ENCODE data around the gene TPP2.
A peak's percentile ranks its signal among the peaks of the same experiment; 100 is the strongest.

Gene TPP2

DNA sequence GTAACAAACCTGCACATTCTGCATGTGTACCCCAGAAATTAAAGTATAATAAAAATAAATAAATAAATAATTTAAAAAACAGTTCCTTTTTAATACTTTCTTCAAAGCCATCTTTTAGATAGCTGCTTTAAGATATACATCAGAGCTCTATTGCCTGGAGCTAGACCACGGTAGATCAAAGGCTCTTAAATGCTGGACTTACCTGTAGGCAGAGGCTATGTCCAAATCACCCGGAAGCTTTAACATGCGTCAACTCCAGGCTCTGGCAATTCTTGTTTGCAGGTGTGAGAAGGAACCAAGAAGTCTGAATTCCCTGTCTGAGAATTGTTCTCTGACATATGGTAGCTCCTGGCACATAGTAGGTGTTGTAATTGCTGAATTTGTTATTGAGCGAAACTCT, 99.7 kb downstream of the TPP2 start:
- DNase-seq, result no peak

DNA sequence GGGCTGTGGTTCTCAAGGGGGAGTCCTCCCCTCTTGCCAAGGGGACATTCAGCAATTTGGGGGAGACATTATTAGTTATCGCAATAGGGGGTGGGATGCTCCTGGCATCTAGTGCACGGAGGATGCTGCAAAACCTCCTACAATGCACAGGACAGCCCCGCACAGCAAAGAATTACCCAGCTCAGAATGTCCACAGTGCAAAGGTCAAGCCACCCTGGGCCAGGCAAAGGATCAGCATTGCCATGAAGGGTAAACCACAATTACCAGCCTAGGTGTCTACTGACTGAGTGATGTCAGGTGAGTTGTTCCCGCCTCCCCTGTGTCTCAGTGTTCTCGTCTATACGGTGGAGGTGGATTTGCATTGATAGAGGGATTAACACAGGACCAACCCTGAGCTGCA, 100.5 kb downstream of the TPP2 start:
- no peak for DNase-seq

DNA sequence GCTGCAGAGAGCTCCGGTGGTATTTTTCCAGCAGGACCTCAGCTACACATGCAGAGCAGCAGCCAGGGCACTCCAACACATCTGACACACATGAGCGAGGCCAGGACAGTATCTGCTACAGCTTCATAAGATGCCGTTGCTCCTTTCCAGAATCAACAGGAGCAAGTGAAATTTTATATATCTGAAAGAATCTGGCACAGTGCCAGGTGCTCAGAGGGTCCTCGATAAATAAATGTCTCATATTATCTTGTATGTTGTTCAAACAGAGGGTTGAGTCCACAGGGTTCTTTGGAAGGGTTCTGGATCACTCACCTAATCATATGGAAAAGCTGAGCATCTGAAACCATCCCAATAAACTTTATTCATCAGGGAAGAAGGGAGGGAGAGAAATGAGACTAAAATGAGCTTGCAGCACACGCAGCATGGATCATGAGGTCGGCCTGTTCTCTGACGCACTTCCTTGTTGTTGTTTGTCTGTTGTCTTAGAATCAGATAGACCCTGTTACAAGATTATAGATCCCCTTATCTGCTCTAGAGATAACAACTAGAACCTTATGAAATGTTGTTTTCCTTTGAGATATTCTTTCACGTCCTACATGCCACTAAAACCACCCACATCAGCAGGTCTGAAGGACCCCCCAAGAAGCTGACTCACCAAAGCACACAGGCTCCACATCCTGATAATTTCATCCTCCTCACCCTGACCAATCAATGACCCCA, 101.3 kb downstream of the TPP2 start:
- DNase-seq, result no peak

DNA sequence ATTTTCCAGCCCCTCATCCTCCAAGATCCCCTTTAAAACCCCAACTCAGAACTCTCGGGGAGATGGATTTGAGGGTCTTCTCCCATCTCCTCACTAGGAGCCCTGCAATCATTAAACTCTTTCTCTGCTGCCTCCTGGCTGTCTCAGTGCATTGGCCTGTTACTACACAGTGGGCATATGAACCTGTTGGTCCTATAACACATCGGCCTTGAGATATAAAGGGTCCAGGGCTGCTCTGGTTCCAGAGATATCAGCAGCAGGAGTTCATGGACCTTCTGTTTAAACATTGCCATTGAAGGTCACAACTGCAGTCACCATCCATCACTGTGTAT, 101.8 kb downstream of the TPP2 start:
- no peak for DNase-seq

DNA sequence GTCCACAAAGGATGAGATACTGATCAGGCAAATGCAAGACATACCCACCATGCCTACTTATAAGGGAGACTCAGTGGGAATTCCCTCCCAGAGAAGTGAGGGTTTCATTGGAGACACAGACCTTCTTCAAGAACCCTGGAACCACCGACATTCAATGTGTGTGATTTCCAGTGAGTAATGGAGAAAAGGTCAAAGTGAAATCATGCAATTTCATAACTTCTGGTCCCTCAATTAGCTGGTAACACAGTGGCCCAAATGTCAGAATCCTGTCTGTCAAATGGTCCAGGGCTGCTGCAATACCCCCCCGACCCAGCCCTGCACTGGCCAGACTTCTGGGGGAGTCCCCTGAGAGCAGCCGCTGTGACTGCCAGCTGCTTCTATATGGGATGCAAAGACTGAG, 102.7 kb downstream of the TPP2 start:
- no peak for DNase-seq

DNA sequence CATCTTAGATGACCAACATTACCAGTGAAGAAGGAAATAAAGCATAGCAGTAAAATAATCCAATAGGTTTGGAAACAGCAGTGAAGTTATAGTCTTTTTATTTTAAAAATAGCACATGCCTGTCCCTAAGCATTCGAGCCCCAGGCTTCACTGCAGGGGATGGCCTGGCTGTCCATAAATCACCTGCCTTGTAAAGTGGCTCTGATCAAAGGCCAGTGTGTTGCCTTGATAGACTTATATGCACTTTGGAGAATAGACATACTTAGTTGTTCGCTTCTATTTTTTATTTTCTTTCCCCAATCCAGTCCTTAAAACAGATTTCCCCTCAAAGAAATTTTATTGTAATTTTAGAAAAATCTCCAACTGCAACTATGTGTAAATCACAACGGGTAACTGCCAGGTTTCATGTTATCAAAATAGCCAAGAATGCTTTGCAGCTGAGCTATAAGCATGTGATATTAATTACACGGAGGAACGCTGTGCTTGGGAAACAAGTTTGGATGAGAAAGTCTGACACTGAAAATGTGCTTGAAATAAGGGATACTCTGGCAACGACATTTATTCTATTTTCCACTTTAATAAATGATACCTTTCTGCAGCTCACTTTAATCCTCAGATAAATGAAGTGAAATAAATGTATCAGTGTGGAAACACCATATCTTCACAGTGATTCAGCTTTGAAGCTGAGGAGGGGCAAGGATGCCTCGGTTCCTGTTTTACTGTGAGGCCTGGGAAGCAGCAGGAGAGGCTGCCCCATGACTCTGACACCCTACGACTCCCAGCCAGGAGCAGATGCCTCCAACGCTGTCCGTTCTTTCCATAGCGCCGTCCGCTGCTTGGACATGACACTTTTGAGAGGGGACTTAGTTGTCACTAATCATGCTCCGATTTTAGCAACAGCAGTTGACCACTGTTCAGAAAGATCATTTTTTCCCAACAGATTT, 103.6 kb downstream of the TPP2 start:
- DNase-seq, result no peak

DNA sequence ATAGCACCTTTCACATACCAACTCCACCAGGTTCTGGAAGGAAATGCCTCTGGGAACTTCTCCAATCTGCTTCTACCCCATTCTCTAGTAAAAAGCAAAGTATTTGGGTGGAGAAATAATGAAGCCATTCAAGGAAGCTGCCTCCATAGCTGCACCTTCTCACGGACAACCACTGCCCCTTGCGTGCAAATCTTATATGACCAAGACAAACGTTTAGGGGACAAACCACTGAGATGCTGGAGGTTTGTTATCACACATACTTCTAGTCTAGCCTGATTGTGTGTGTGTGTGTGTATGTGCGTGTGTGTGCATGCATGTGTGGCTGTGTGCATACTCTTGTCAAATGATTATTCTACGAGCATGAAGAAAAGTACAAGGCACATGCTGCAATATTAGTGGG, 104.5 kb downstream of the TPP2 start:
- DNase-seq, result no peak

DNA sequence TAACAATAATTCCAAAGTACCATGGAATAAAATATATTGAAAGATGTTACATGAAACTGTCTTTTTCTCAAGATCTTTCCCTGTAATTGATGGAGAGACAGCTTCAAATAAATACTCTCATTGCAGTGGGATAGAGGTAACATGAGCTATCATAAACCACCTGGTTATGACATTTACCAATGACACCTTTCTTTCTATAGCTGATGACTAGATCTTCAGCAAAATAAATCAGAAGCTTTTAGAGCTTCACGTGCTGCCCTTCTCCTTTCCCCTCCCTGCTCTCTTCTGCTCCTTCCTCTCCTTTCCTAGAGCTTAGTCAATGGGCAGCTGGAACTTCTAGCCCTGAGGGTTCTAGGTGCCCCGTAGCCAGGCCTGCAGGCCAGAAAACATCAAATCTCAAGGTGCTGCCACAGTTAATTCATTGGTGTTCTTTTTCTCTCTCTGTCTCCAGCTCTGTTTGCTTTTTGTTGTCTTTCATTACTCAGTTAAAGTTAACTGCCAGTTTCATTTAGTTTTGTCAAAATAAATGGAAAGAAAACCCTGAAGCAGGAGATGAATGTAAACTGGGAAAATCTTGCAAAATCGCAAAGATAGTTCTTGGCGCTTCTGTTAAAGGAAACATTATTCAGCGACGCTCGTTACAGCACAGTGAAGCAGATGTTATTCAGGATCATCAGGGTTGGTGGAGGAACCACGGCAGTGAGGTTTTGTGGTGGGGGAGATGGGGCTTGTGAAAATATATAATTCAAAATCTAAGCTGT, 106.4 kb downstream of the TPP2 start:
- DNase-seq, result no peak

DNA sequence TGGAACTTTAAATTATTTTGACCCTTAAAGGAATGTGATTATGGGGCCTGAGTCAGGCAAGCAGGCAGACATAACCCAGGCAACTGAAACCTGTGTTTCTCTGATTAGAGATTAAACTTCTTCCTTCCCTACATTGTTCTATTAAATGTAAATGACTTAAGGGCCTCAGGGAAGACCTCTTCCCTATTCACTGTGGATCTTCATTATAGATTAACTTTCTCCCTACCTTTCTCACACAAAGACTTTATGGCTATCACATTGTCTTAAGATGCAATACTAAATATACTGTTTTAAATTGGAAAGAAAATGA, 106.9 kb downstream of the TPP2 start:
- DNase-seq, result no peak

DNA sequence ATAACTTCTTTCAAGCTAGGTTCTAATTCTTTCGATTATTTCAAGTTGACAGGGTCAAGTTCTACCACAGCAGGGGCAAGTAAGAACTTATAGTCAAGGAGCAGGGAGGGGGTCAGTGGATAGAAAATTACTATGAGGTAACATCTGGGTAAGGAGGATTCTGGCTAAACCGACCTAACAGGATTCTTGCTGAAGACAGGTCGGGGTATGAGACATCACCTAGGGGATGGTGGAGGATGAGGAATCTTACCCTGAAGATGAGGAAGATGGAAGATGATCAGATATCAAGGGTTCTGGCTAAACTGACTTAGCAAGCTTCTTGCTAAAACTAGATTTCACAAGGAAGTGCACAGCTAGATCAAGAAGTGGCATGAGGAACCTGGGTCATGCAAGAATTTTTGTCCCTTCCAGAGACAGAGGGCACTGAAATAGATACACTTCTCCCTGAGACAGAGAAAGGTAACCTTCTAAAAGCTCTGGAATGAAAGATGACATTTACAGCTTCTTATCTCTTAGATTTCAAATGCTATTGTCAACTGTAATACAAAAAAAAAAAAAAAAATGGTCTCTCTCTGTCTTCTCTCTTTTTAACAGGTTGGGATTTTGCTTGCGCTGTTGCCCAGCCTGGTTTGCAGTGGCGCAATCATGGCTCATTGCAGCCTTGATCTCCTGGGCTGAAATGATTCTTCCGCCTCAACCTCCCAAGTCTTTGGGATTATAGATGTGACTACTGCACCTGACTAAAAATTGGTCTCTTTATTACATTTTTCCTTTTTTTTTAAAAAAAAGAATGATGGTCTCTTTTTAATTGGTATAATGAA, 107.7 kb downstream of the TPP2 start:
- no peak for DNase-seq

DNA sequence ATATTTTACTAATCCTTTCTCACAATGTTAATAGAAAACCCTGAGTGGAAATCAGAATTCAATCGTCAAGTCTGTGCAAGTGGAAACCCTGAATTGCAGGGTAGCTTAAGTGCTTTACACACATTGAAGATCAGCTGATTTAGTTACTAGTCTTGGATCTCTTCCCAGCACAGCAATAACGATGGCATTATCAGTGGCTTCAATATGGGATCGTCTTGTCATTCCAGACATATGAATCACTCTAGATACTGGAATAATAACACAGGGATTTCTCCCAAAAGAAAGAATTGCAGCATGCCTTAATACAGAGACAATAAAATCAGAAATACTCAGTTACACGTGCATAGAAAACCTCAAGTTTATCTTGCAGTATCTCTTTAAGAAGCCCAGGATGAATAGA, 110.7 kb downstream of the TPP2 start:
- no peak for DNase-seq

DNA sequence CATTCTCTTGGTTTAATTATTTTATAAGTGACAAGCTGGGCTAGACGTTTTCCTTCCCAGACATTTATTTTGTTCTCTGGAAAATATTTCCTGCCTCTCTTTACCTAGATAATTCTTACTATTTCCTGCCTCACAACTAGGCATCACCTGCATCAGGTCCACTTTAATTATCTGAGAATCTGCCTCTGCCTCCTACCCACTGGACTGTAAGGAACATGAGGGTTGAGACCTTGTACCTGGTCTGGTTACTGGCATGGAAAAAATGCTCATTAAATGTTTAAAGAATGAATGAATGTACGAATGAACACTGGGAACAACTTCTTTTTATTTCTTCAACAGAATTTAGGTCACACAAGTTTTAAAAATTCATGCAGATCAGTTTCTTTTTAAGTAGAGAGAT, 111.4 kb downstream of the TPP2 start:
- DNase-seq, result no peak

DNA sequence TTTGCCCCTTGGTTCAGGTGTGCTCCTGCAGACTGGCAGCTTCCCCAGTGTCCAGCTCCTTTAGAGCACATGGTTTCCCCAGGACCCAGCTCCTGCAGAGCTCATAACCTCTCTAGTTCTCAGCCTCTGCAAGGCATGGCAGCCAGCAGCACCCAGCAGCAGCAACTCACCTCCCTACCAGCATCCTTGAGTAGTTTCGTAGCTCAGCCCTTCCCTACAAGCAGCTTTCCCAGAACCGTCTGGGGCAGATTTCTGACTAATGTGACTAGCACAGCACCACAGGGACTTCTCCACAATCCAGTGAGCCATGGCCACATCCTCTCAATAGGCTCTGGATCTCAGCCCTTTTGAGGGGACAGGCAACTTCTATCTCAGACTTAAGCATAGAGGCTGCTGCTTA, 112.2 kb downstream of the TPP2 start:
- no peak for DNase-seq

DNA sequence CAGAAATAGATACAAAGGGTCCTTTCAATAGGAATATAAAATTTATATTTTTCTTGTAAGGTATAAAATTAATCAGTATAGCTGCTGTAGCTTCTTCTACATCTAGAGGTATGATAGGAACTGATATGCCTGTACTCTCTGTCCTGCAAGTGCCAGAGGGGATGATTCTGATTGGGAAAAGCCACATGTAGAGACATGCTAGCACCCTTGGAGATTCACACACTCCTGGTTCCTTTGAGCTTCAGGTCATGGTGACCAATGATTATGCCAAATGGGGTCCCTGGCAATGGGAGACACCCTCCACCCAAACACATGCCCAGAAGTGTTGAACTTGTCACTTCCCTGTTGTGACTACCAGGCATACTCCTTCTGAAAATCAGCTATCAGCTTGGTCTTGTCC, 112.8 kb downstream of the TPP2 start:
- DNase-seq, result no peak

DNA sequence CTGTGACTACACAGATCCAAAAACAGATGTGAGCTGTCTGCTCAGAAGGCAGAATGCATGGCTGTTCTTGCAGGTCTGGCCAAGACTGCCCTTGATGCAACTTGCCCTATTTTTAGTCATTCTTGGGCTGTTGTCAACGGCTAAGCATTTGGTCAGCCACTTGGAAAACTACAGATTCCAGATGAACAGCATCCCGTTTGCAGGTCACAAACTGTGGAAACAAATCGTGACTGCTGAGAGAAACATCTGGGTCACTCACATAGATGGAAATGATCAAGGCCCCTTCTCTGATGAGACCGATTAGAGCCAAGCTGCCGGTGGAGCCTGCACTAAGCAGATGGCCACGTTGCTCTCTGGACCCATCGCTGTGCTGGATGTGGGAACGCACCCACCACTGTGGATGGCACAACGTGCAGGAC, 113.5 kb downstream of the TPP2 start:
- no peak for DNase-seq

DNA sequence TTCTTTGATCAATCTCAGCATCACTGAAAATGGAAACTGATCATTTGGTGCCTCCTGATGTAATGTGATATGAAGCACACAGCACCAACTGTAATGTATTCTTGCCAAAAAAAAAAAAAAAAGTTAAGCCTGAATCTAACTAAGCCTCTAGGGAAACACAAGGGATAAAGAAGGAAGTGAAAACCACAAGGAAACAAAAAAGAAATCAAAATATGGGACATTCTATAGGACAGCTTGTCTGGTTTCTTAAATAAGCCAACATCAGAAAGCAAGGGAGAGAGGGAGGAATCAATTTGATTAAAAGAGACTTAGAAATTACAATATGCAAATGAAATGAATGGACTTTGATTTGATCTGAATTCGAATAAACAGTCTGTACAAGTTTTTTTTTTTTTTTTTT, 118.7 kb downstream of the TPP2 start:
- DNase-seq, result no peak

DNA sequence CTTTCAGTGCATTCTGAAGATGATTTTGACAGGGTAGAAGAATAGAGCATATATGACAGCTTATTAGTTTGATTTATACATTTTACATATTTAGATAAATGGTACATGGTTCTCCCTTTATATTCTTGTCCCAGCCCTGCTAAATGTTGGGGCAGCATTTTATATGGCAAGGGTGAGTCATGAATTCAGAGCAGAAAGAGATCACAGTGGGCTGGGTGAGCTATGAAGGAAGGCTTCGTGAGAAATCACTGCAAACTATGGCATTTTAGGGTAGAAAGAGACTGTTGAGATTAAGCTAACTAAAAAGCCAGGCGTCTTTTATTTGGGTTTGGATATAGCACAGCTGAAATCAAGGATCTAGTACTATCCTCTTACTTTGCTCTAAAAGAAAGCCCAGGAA, 122.0 kb downstream of the TPP2 start:
- no peak for DNase-seq

DNA sequence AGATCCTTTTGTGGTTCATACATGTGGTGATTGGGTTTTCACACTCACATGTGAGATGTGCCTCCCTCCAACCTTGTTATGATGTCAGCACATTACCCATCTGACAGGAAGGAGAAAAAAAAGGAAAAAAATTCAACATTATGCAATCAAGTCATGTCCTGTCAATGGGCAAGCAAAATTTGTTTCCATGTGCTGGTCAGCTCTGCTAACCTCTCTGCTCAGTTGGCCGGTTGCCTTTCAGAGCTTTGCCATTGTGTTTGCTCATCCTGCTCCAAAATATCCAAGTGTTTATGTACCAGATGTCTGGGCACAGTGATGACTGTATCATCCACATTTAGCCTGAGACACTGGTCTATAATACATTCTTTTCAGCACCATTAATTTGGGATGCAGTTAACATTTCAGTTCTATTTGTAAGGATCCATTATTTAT, 125.0 kb downstream of the TPP2 start:
- DNase-seq, result no peak

DNA sequence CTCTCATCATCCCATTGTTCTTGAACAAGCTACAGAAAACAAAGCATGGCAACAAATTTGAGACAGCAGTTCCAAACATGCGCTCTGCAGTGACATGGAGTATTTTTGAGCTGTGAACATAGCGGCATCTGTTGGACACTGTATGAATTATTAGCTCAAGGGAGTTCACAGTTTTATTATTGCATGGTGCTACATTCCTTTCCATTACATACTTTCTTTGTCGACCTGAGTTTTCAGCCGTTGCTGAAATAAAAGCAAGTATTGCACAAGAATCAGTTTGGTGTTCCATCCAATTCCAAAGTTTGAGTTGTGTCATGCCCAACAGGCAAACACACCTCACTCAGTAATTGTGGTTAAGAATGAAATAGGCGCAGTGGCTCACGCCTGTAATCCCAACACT, 128.1 kb downstream of the TPP2 start:
- peak; percentile 75 for DNase-seq

DNA sequence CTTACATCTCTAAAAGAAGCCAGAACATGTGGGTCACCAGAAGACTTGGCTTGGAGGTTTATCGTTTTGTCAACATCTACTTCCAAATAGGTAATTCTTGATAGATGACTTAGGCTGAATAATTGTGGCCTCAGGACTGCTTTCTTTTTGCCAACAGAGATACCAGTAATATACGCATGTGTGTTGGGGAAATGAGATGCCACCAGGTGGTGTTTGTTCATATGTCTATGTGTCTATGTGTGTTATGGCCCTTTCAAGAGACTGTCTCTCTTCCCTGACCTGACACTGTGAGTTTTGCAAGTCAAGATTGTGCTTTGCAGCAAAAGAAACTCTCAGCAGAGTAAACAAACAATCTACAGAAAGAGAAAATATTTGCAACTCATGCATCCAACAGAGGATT, 129.6 kb downstream of the TPP2 start:
- DNase-seq, result no peak
